ENCODE results near the gene DAO.

The DAO gene

DNA sequence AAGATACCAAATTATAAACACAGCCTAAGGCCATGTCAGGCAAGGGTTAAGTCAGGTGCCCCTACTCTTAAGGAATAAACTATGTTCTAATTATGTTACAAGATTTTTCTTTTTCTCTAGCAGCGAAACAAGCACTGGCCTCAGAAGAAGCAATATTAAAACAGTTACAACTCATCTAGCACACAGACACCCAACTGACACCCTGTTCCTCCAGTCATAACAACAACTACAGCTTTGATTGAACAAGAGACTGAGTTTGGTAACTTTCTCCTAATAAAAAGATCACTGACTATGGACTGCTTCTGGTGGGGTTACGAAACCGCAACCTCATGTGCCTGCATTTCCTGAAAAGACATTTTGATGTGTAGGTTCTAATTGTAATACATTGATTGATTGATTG is 3.3 kb upstream of the DAO start:
- DNase-seq = no peak

DNA sequence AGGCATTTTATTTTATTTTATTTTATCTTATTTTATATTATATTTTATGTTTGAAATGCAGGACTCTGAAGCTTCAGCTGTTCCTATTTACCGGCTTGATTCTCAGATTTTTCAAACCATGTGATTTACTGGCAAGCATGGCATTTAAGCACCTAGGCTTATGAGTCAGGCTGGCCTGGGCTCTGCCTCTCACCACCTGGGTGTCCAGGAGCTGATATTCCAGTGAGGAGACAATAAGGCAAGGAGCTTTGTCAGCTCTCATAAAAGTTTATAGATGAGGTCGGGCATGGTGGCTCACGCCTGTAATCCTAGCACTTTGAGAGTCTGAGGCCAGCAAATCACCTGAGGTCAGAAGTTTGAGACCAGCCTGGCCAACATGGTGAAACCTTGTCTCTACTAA is 2.1 kb downstream of the DAO start:
- no peak for DNase-seq

DNA sequence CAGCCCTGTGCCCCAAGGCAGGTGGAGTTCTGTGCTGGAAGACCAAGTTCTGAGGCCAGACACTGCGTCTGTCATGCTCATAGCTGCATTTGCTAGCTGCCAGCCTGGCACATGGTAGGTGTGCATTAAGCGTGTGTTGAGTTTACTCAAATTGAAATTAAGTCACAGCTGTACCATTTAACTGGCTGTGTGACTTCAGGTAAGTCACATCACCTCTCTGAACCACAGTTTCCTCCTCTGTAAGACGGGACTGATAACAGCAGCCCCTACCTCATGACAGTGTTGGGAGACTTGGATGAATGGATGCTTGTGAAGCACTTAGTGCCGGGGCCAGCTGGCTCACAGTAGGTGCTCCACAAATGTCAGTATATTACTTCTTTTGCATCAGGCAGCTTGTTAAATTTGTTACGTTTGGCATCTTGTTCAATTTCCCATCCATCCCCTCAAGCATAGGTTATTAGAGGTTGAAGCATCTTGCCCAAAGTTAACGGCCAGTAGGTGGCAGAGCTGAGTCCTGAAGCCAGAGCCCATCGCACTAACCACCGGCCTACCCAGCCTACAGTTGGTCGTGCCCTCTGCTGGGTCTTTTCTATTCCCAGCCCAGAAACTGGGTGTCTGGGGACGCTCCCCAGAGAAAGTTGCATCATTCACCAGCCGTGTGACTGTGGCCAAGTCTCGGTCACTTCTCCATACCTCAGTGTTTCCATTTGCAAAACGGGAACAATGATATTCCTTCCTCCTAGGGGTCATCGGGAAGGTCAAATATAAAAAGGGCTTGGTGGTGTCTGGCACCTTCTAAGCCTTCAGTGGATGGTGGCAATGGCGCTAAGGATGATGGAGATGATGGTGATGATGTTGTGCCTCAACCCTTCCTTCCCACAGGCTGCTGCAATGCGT is 4.5 kb downstream of the DAO start:
- peak; percentile 16 for DNase-seq

DNA sequence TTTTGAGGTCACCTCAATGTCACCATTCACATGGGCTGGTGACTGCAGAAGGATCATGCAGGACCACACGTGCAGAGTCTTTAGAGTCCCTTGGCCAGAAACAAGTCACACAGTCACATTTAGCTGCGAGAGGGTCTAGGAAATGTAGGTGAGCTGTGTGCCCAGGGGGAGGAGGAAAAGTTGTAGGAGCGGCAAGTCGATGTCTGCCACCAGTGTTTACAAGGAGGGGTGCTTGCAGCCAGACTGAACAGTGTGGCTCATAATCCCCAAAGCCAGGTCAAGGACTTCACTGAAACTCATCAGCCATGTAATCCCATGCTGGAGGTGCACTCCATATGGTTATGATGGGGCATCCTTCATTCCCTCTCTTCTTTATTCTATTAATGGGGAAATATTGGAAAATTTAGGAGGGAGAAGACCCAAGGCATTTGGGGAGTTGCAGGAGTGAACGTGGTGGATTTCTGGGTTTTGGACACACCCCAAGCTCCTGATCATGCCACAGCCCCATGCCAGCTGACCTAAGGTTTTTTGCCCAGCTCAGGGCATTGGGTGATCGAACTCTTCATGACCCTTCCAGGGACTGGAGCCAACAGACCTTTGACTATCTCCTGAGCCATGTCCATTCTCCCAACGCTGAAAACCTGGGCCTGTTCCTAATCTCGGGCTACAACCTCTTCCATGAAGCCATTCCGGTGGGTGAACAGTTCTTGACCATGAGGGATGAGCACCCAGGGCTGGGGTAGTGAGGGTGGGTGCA is 7.2 kb downstream of the DAO start:
- DNase-seq = no peak

DNA sequence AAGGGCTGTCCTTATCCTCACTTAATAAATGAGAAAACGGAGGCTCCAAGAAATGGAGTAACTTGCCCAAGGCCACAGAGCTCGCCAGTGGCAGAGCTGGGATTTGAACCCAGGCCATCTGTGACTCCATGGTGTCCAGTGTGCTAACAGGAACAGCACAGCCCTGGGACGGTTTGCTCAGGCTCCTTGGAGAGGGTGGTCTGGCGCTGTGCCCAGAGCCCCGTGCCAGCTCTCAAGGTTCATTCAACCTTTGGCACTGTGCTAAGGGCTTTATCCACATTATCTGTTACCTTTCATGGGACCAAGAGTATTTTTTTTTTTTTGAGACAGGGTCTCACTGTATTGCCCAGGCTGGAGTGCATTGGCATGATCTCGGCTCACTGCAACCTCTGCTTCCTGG is 8.1 kb downstream of the DAO start:
- DNase-seq = no peak

DNA sequence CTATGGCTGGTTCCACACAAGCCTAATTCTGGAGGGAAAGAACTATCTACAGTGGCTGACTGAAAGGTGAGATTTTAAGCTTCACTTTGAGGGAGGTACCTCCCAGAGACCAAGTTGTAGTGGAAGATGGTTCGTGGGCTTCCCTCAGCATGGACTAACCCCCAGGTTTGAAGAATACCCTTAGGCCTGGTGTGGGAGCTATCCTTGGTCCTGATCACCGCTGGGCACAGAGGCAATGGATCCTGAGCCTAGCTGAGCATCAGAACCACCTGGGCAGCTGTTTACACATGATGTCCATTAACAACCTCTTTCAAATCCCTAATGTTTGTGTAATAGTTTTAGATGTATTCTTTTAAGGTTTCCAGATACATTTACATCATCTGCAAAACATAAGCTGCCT is 10.3 kb downstream of the DAO start:
- no peak for DNase-seq

DNA sequence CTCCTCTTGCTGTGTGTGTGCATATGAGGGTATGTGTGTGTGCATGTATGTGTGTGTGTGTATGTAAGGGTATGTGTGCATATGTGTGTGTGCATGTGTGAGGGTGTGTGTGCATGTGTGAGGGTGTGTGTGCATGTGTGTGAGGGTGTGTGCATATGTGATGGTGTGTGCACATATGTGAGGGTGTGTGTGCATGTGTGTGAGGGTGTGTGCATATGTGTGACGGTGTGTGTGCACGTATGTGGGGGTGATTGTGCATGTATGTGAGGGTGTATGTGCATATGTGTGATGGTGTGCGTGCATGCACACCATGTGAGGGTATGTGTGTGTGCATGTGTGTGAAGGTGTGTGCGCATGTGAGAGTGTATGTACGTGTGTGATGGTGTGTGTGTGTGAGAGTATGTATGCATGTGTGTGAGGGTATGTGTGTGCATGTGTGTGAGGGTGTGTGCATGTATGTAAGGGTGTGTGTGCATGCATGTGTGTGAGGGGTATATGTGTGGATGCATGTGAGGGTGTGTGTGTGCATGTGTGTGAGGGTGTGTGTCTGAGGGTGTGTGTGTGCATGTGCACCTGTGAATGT is 15.4 kb downstream of the DAO start:
- no peak for DNase-seq

DNA sequence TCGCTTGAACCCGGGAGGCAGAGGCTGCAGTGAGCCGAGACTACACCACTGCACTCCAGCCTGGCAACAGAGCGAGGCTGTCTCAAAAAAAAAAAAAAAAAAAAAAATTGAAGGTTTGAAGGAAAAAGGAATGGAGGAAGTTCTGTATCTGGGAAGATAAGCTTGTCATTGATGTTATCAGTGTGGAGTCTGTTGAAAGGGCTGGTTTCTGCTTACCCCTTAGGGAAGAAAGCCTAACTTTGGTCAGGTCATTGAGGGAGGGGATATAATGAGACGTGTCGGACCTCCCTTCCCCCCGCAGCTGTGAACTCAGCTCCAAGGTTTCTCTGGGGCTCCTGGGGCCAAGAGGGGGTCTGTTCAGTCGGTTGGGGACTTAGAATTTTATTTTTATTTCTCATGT is 16.4 kb downstream of the DAO start:
- no peak for DNase-seq

DNA sequence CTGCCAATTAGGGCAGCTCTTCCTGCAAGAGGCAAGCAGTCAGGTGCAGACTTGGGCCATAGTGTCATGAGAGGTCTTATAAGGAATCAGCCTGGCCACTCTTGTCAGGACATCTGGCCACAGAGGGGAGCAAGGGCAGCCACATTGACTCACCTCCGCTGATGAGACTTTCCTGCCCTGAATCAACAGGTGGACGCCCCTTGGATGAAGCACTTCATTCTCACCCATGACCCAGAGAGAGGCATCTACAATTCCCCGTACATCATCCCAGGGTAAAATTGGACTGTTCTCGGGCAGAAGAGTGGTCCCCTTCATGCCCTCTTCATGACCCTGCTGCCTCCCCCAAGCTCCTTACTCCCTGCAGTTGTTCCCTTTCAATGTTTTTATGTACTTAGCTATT is 16.9 kb downstream of the DAO start:
- DNase-seq = no peak

DNA sequence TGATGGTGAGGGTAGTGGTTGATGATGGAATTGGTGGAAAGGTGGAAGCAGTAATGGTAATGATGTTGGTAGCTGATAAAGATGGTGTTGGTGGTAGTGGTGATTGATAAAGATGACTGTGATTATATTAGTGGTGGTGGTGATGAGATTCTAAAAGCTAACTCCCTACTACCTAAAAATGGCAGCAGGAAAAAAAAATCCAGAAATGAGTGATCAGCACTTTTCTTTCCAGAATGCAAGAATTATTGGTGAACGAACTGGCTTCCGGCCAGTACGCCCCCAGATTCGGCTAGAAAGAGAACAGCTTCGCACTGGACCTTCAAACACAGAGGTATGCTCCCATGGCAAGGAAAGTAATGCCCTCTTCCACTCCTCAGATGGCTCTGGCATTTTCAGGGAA is 19.3 kb downstream of the DAO start:
- no peak for DNase-seq

DNA sequence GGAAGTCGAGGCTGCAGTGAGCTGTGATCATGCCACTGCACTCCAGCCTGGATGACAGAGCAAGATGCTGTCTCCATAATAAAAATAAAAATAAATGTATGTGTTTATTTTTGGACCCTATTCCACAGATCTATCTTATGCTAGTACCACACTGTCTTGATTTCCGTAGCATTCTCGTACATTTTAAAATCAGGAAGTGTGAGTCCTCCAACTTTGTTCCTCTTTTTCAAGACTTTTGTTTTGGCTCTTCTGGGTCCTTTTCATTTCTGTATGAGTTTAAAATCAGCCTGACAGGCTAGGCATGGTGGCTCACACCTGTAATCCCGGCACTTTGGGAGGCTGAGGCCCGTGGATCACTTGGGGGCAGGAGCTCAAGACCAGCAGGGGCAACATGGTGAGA is 25.8 kb downstream of the DAO start:
- DNase-seq = no peak

DNA sequence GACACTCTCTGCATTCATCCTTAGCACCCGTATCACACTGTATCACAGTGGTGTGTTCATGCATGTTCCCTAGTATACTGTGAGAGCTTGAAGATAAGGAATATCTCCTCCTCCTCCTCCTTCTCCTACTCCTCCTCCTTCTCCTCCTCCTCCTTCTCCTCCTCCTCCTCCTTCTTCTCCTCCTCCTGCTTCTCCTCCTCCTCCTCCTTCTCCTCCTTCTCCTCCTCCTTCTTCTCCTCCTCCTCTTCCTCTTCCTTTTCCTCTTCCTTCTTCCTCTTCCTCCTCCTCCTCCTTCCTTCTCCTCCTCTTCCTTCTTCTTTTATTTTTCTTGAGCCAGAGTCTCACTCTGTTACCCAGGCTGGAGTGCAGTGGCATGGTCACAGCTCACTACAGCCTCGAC is 27.1 kb downstream of the DAO start:
- no peak for DNase-seq

DNA sequence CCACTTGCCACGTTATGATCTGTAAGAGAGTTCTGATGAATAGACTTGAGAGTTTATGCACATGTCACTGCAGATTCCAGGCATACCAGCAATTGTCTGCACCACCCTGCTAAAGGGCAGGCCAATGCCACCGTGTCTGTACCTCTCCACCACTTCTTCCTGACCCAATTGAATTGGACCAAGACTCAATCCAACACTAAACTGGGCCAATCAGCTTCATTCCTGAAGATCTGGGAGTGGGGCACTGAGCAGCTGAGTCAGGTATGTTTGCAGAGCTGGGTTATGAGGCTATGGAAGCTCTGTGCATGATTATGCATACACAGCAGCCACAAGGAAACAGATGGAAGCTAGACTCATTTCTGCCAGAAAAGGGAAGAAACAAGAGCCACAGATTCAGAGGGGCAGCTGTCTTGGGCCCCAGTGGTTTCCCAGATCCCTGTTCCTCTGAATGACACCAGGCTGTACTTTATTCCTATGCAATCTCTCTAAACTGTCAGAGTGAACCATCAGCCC is 28.0 kb downstream of the DAO start:
- DNase-seq = no peak

DNA sequence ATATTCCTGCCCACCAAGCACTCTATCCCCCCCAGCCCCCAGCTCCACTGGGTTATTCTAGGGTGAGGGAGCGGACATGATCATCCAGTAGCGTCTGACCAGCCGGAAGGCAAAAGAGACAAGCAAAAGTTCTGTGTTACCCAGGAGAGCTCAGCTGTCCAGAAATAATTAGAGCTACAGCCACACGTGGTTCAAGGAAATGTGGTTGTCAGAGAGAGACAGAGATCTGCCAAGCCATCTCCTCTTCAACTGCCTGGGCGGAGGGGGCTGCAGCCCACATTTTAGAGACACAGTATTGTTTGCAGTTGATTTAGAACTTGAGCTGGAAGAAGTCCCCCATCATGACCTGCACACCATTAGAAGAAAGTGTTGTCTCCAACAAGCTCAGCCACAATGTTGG is 30.4 kb downstream of the DAO start:
- no peak for DNase-seq

DNA sequence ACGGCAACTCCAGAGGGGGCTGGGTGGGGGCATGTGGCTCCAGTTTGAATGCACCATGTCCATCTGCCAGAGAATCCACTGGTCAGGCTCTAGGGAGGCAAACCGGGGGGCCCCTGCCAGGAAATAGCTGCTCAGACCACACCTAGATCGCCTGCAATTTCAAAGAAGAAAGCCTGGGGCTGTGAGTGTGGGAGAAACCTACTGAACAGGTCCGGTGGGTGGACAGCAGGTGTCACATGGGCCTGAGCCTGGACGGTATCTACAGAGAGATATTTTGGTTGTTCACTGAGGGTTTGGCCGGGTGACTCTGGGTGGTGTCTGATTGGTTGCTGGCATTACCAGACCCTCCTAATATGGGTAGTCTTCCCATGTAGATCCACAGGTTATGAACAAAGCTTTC is 32.0 kb downstream of the DAO start:
- no peak for DNase-seq

DNA sequence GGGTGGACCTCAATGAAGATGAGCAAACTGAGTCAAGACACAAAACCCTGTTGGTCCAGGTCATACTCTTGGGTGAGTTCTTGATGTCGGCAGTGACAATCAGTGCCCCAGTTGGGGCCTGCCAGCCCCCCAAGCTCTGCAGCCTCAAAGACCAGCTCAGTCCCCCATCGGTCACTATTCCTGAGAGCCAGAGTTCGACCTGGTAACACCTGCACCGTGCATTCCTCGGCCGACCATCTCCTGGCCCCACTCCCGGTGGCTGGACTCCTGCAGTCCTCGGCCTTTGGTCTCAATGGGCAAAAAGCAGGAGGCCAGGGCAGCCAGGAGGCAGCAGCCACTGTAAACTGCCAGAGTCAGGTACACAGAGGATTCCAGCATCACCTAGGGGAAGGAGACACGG is 32.5 kb downstream of the DAO start:
- DNase-seq = no peak

DNA sequence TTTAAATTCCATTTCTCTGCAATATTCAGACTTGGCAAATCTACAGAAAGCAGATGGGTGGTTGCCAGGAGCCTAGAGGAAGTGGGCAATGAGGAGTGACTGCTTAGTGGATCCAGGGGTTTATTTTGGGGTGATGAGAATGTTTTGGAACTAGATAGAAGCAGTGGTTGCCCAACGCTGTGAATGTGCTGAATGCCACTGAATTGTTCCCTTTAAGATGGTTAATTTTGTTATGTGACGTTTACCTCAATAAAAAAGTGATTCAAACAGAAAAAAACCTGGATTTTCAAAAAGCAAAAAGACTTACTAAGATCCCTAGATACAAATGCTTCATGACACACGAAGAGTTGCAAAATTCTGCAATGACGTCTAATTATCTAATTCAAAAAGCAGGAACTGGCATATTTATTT is 34.2 kb downstream of the DAO start:
- no peak for DNase-seq

DNA sequence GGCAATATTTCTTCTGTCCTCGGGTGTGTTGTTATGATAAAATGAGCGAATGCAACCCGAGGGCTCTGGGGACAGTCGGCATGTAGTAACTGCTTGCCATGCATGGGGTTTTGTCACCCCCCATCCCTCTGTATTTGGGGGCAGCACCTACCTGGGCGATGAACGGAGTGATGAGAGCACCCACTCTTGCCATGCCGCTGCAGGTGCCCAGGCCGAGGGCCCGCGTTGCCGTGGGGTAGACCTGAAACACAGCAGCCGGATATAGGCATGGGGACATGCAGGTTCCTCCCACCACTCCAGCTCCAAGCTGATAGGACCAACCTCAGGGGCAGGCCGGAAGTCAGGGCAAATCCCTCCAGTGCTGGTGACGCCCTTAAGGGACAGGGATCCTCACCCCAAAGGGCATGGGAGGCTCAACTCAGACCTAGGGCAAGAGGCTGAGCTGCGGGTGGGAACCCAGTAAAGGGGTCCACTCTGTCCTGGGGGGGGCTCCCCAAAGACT is 35.8 kb downstream of the DAO start:
- no peak for DNase-seq

DNA sequence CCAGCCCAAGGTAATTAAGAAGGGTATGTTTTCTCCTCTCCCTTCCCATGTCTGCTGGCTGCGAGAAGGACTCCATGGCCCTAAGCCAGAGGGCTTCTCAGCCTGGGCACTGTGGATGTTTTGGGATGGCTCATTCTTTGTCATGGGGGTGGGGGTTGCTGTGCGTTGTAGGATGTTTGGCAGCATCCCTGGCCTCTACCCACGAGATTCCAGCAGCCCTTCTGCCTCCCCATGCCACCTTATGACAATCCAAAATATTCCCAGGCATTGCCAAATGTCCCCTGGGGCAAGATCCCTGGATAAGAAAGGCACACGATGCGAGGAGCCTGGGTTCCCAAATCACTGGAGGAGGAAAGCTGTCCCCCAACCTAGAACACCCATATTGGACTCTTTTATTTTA is 36.4 kb downstream of the DAO start:
- no peak for DNase-seq

DNA sequence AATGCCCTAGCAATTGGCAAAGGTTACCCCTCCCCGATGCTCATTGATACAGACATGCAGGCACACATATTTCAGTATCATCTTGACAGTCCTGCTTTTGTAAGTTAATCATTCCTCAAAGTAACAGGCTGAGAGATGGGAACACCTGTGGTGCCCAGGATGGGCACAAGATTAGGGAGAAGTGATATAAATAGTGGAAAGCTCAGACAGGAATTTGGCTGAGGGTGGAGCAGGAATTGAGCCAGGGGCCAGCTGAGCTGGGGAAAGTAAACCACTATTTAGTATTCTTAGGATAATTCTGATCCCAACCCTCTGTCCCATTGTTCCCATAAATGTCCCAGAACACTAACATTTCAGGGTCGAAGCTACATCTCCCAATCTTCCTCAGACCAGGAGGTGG is 38.3 kb downstream of the DAO start:
- DNase-seq = no peak

DNA sequence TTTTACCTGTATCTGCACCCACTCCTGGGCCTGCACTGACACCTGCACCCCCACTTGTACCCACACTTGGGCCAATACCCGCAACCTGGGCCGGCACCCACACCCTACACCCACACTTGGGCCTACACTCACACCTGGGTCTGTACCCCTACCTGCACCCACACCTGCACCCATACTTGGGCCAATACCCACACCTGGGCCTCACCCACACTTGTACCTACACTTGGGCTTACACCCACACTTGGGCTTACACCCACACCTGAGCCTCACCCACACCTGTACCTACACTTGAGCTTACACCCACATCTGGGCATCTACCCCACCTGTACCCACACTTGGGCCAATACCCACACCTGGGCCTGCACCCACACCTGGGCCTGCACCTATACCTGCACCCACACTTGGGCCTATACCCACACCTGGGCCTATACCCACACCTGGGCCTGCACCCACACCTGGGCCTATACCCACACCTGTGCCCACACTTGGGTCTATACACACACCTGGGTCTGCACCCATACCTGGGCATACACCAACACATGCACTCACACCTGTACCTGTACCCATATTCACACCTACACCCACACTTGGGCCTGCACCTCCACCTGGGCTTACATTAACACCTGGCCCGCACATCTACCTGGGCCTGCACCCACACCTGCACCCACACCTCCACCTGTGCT is 39.2 kb downstream of the DAO start:
- no peak for DNase-seq

DNA sequence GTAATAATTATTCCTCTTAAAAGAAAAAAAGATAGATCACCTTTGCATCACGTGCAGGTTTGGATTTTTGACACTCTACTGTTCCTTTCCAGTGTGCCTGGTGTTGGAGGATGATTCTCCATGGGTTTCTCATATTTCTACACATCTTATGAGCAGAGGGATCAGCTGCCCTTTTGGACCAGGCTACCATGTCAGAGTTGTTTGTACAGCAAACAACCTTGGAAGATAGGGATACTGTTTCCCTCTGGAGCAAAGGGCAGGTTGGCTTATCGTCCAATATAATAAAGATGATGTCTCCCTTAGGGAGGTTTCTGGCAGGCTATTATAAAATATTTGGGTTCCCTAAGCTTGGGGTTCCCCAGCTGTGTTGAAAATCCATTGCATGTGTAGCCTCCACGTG is 42.1 kb downstream of the DAO start:
- no peak for DNase-seq

DNA sequence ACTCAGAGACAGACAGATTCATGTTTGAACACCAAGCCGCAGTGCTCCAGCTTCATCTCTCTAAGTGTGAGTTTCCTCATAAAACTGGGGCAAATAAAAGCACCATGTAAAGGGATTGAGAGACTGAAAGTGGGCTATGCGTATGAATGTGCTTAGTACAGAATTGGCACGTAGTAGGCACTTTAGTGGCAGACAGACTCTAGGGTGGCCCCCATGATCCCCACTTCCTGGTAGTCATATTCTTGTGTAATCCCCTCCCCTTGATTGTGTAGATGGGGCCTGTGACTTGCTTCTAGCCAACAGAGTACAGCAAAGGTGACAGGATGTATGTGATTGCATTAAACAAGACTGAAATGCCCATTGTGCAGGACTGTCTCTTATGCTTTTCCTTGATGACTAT is 43.0 kb downstream of the DAO start:
- DNase-seq = no peak

All from NCI-H526 treated with DMSO at 0.1 percent for 48 hours (cell line).